ENCODE results near the gene JSRP1. TPM values are rescaled to one million over a fixed set of nuclear protein-coding genes. Genes with fewer than 3 reads are reported as not detected.

JSRP1 gene
- total RNA-seq, 2 donors from 2014 or later: 0.73 TPM; not detected in 1

DNA sequence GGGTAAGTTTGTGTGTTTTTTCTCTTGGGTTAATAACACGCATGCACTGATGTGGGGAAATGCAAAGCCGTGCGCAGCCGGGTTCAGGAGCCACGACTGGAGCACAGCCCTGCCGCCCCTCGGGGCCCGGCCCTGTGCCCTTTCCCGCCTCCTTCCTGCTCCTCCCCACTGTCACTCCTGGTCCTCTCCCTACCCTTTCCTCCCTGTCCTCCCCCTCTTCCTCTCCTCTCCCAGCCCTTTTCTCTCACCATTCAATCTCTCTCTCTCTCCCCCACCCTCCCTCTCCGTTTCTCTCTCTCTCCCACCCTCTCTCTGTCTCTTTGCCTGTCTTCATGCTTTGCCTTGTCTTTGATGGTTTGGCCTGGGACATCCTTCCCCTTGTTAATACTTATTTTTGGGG is 47.2 kb downstream of the JSRP1 start:
- peaks cover 3% of the 10 kb centered on the region for H3K36me3 Mint-ChIP-seq
- no peak for DNase-seq (ENCODE audit: low spot score)
- H3K4me3 Mint-ChIP-seq: no peak overlapping the region
- no peaks in the 10 kb centered on the region for H3K27me3 Mint-ChIP-seq
- no peak overlapping the region for H3K27ac Mint-ChIP-seq
- ATAC-seq: no peak
- peaks cover 3 to 10% of the 10 kb centered on the region in 2 donors for H3K4me1 Mint-ChIP-seq (ENCODE audit: low read depth in 2 of 2)
- H3K9me3 Mint-ChIP-seq: no peaks in the 10 kb centered on the region

DNA sequence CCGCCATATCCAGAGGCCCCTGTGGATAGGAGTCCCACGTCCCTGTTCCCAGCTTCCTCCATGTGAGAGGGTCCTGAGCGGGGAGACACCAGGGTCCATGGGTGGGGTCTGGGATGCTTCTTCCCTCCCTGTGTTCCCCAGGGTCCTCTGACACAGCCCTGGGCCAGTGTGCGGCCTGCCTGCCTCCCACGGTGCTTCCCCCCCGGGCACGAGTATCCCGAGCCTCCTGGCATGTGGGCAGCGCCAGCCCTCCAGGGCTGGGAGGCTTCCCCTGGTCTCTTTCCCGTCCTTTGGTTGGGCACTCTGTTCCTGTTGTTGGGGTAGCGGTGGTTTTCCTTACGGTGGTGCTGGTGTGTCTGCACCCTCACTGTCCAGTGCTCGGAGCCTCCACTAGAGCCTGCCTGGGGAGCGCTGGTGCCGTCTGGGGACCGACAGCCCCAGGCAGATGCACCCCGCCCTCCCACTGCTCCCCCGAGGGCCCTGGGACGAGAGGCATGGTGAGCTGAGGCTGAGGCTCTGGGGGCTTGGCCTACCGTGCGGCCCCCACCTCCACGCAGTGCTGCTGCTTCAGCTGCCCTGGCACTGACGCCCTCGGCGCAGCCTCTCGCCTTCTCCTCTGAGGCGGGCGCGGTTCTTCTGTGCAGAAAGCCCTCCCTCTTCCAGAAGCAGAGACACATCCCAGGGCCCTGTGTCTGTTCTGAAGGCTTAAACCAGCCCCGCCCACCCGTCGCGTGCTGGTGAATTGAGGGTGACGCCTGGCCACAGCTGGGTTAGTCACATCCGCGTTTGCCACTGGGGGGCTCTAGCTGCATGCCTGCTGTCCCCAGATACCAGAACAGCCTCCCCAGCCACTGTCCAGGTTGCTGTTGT is 48.0 kb downstream of the JSRP1 start:
- H3K9me3 Mint-ChIP-seq: no peaks in the 10 kb centered on the region
- H3K4me3 Mint-ChIP-seq: no peak overlapping the region
- peak; percentile 63 to 69 for ATAC-seq
- H3K4me1 Mint-ChIP-seq (ENCODE audit: low read depth in 2 of 2): peaks cover 5 to 11% of the 10 kb centered on the region in 2 donors
- peaks cover 5% of the 10 kb centered on the region for H3K36me3 Mint-ChIP-seq
- no peak for DNase-seq (ENCODE audit: low spot score)
- H3K27me3 Mint-ChIP-seq: no peaks in the 10 kb centered on the region
- H3K27ac Mint-ChIP-seq: no peak overlapping the region

- no peak for DNase-seq (ENCODE audit: low spot score)
- Mint-ChIP-seq H3K36me3 (peaks cover 5% of the 10 kb centered on the region), H3K27ac (no peak overlapping the region), H3K4me1 (ENCODE audit: low read depth in 2 of 2) (peaks cover 5 to 11% of the 10 kb centered on the region in 2 donors), H3K27me3 (no peaks in the 10 kb centered on the region), H3K4me3 (no peak overlapping the region), H3K9me3 (no peaks in the 10 kb centered on the region)
- no peak for ATAC-seq
Observed at GRCh38 chr19:2207008-2207407, 49.2 kb downstream of the JSRP1 start.

DNA sequence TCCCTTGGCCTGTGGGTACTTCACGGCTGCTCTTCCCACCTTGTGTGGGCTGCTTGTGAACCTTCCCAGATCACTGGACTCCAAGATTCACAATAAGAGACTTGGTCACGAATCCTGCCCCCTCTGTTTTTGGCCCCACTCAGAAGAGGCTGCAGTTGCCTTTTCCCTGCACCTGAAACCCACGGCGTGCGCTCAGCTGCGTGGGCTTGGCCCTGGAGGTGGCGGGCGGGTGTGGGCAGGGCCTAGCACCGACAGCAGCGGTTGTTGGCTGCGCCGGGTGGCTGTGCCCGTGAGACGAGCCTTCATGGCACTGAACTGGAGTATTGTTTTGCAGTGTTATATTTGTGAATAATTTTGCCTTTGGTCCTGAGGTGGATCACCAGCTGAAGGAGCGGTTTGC is 53.9 kb downstream of the JSRP1 start:
- Mint-ChIP-seq H3K36me3 (peaks cover 5% of the 10 kb centered on the region), H3K27ac (no peak overlapping the region), H3K4me1 (ENCODE audit: low read depth in 2 of 2) (peaks cover 11 to 18% of the 10 kb centered on the region in 2 donors), H3K4me3 (no peak overlapping the region), H3K9me3 (no peaks in the 10 kb centered on the region), H3K27me3 (no peaks in the 10 kb centered on the region)
- no peak for DNase-seq (ENCODE audit: low spot score)
- ATAC-seq: no peak

Other genes with a start within 250 kb of the JSRP1 start
- gene BTBD2, start 240.7 kb downstream of the JSRP1 start, total RNA-seq: 10 to 100 TPM; 19.9 to 23.0 TPM
- 100 to 1,000 TPM; 303 to 308 TPM for gene MKNK2, start 205.2 kb downstream of the JSRP1 start, total RNA-seq
- gene MOB3A, start 160.1 kb downstream of the JSRP1 start, total RNA-seq: 100 to 1,000 TPM; 180 to 212 TPM
- gene IZUMO4, start 159.5 kb downstream of the JSRP1 start, total RNA-seq: 1 to 10 TPM; 5.7 to 5.9 TPM
- gene AP3D1, start 104.9 kb downstream of the JSRP1 start, total RNA-seq: 100 to 1,000 TPM; 126 to 191 TPM
- 100 to 1,000 TPM; 108 to 190 TPM for gene DOT1L, start 92.5 kb downstream of the JSRP1 start, total RNA-seq
- gene PLEKHJ1, start 20.1 kb downstream of the JSRP1 start, total RNA-seq: 10 to 100 TPM; 59.8 to 85.9 TPM
- 100 to 1,000 TPM in 1 of 2 donors, 10 to 100 TPM in 1; 99.2 to 192 TPM for gene SF3A2, start 19.6 kb downstream of the JSRP1 start, total RNA-seq
- gene AMH, start 7.1 kb downstream of the JSRP1 start, total RNA-seq: 1 to 10 TPM; 2.8 to 3.5 TPM
- 1 to 10 TPM; 2.4 to 8.2 TPM for gene PEAK3, start 25.8 kb upstream of the JSRP1 start, total RNA-seq
- under 1 TPM; 0.20 to 0.21 TPM for gene LINGO3, start 51.7 kb upstream of the JSRP1 start, total RNA-seq
- 100 to 1,000 TPM; 111 to 154 TPM for gene LSM7, start 72.2 kb upstream of the JSRP1 start, total RNA-seq
- 10 to 100 TPM; 41.3 to 97.6 TPM for gene SPPL2B, start 72.3 kb upstream of the JSRP1 start, total RNA-seq
- gene TMPRSS9, start 103.8 kb upstream of the JSRP1 start, total RNA-seq: not detected
- gene TIMM13, start 171.2 kb upstream of the JSRP1 start, total RNA-seq: 100 to 1,000 TPM in 1 of 2 donors, 10 to 100 TPM in 1; 80.1 to 124 TPM
- 100 to 1,000 TPM in 1 of 2 donors, 10 to 100 TPM in 1; 74.9 to 165 TPM for gene LMNB2, start 200.5 kb upstream of the JSRP1 start, total RNA-seq
- gene GADD45B, start 219.7 kb upstream of the JSRP1 start, total RNA-seq: 100 to 1,000 TPM; 233 to 784 TPM